ENCODE measurements around the gene HOXC4.
"Not testable (repeated sequence)": the region's sequence is repeated elsewhere in the genome, so short reads cannot be mapped to it uniquely, and the experiment has no call there.

GRCh38 chr12:54100588-54100987 lies 47.0 kb downstream of the HOXC4 start:
- TF ChIP-seq CTCF, POLR2A (IDR thresholded peaks at IDR 0.05): not testable (repeated sequence)
